GM18907 (cell line): ENCODE data around the gene HOXD13.

ENCODE experiments used
- ATAC-seq: cut with Tn5 transposase; IDR thresholded peaks from one replicate; pipeline ENCODE4 v1.9.1; 2021; ENCODE audit warnings: mild to moderate bottlenecking, moderate library complexity; ENCODE audit not compliant: unreplicated experiment

The HOXD13 gene

GRCh38 chr2:176118601-176119339 is 26.2 kb downstream of the HOXD13 start:
- no peak for ATAC-seq

- no peak for ATAC-seq
These were observed 28.1 kb downstream of the HOXD13 start for GRCh38 chr2:176120364-176121189.

GRCh38 chr2:176121190-176122051 is 28.9 kb downstream of the HOXD13 start:
- no peak for ATAC-seq

- no peak for ATAC-seq
These were observed 29.6 kb downstream of the HOXD13 start for GRCh38 chr2:176122052-176122682.

- no peak for ATAC-seq
These were observed 30.3 kb downstream of the HOXD13 start, which contains the start of gene HOXD9 for GRCh38 chr2:176122683-176123410. TSS of gene HOXD9 (plus strand) at chr2:176122719. CDS start at chr2:176122769, 50 bp downstream.

GRCh38 chr2:176123411-176124109 is 31.0 kb downstream of the HOXD13 start:
- ATAC-seq: no peak

- no peak for ATAC-seq
These were observed 31.8 kb downstream of the HOXD13 start for GRCh38 chr2:176124110-176124946.

GRCh38 chr2:176124947-176125771 is 32.6 kb downstream of the HOXD13 start:
- ATAC-seq: no peak

- ATAC-seq: no peak
These were observed 33.2 kb downstream of the HOXD13 start for GRCh38 chr2:176125772-176126054.

GRCh38 chr2:176126929-176127773 is 34.6 kb downstream of the HOXD13 start:
- ATAC-seq: no peak

GRCh38 chr2:176127774-176128072 is 35.2 kb downstream of the HOXD13 start:
- no peak for ATAC-seq

- no peak for ATAC-seq
These were observed 35.9 kb downstream of the HOXD13 start for GRCh38 chr2:176128172-176128981.

- ATAC-seq: no peak
These were observed 36.7 kb downstream of the HOXD13 start, which contains the start of gene HOXD8 for GRCh38 chr2:176128982-176129796. TSS of gene HOXD8 (plus strand) at chr2:176129705. CDS start at chr2:176130367, 662 bp downstream.

GRCh38 chr2:176129813-176130146 is 37.3 kb downstream of the HOXD13 start:
- ATAC-seq: no peak

GRCh38 chr2:176130147-176130956 is 37.8 kb downstream of the HOXD13 start:
- ATAC-seq: no peak
